Stimulated activated CD4-positive, alpha-beta T cell treated with anti-CD3 and anti-CD28 coated beads, Interleukin-12 subunit alpha, Interleukin-12 subunit beta, amount 100 ng/mL, for 24 hours (primary cell): ENCODE data around the gene MICB.
"Not testable (repeated sequence)": the region's sequence is repeated elsewhere in the genome, so short reads cannot be mapped to it uniquely, and the experiment has no call there.

Experiments used
- DNase-seq, 2 experiments: peaks; one replicate each; pipeline ENCODE4 v3.0.0-alpha.2; 2020; ENCODE audit warnings: low read depth in 2 of 2

Gene MICB

DNA sequence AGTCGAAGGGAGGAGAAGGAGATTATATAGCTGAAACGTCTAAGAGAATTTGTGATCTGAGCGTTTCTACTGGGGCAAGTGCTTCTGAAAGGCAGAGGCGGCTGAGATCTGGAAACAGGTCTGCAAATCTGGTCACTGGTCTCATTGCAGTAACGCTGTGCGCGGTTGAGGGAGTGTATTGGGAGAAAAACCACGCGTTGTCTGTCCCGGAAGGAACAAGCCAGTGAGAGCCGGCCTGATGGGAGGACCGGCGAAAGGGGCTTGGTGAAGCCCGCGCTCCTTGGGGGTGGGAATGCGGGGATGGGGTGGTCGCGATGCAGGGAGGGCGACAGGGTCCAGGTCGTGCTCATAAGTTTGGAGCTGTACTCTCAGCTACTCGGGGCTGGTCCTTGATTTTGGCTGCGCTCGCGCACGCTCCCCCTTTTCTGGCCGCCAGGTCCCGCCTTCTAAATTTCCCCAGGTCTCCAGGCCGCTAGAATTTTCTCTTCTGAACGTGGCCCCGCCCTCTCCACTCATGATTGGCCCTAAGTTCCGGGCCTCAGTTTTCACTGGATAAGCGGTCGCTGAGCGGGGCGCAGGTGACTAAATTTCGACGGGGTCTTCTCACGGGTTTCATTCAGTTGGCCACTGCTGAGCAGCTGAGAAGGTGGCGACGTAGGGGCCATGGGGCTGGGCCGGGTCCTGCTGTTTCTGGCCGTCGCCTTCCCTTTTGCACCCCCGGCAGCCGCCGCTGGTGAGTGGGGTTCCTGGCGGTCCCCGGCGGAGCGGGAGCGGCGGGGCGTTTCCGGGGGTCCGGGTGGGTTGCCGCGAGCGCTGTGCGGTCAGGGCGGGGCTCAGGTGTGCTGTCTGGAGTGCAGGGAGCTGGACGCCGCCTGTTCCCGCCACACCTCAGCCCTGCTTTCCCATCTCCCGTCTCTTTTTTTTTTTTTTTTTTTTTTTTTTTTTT is at the start of gene MICB:
TSS of gene MICB (plus strand) at position 615 of the 946 bp plus-strand sequence. CDS start at position 664, 49 bp downstream.
- peak; percentile 69 to 84 for DNase-seq

DNA sequence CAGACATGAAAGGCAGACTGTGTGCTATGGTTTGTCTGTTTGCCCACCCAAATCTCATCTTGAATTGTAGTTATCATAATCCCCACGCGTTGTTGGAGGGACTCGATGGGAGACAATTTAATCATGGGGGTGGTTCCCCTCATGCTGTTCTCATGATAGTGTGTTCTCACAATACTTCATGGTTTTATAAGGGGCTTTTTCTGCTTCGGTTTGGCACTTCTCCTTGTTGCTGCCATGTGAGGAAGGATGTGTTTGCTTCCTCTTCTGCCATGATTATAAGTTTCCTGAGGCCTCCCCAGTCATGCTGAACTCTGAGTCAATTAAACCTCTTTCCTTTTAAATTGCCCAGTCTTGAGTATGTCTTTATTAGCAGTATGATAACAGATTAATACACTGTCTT is 47.2 kb upstream of the MICB start:
- DNase-seq = no peak

DNA sequence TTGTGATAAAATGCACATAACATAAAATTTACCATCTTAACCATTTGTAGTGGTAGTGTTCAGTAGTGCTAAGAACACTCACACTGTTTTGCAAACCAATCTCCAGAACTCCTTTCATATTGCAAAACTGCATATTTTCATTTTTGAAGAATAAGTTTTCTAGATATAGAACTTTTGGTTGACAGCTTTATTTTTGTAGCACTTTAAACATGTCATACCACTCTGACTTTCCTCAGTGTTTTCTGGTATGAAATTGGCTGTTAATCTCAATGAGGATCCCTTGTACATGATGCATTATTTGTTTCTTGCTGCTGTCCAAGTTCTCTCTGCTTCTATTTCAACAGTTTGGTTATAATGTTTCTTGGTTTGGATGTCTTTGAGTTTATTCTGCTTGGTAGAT is 45.1 kb upstream of the MICB start:
- no peak for DNase-seq

DNA sequence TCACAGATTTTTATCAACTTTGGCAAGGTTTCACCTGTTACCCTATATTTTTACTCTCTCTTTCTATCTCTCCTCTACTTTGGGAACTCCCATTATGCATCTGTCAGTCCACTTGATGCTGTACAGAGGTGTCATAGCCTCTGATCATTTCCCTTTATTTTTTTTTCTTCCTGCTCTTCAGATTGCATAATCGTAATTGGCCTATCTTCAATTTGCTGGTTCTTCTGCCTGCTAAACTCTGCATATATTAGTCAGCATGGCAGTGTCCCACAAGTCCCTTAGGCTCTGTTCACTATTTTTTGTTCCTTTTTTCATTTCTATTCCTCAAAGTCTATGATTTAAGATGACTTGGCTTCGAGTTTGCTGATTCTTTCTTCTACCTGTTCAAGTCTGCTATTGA is 44.7 kb upstream of the MICB start:
- no peak for DNase-seq

DNA sequence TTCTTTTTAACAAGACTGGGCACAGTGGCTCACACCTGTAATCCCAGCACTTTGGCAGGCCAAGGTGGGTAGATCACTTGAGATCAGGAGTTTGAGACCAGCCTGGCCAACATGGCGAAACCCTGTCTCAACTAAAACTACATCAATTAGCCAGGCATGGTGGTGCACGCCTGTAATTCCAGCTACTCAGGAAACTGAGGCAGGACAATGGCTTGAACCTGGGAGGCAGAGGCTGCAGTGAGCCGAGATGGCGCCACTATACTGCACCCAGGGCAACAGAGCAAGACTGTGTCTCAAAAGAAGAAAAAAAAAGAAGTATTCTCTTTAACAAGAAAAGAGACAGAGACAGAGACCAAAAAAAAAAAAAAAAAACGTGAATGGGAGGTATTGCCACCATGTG is 38.1 kb upstream of the MICB start:
- not testable (repeated sequence) for DNase-seq

DNA sequence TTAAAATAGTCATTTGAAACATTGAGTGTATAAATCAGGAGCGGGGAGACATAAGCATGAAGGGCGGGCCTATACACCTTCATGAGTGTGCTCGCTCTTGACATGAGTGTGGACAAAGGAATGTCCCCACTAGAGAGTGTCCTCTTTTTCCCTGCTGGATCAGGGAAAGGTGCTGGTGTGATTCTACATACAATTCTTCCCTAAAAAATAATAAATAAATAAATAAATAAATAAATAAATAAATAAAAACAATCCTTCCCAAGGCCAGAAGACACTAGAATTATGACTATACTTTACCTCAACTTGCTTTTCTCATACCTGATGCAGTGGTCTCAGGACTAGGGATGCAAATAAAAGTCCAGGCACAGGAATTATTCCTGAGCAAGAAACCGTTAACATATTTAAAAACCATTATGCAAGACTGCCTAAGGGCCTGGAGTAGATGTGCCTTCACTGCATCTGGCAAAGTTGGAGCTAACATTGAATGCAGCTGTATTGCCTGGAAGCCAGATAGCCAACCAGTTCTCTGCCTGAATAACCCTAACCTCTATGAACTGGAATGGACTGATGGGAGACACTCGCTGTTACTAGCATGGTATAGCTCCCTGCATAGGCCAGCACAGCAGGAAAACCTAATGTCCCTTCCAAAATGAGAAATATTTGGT is 37.5 kb upstream of the MICB start:
- no peak for DNase-seq

DNA sequence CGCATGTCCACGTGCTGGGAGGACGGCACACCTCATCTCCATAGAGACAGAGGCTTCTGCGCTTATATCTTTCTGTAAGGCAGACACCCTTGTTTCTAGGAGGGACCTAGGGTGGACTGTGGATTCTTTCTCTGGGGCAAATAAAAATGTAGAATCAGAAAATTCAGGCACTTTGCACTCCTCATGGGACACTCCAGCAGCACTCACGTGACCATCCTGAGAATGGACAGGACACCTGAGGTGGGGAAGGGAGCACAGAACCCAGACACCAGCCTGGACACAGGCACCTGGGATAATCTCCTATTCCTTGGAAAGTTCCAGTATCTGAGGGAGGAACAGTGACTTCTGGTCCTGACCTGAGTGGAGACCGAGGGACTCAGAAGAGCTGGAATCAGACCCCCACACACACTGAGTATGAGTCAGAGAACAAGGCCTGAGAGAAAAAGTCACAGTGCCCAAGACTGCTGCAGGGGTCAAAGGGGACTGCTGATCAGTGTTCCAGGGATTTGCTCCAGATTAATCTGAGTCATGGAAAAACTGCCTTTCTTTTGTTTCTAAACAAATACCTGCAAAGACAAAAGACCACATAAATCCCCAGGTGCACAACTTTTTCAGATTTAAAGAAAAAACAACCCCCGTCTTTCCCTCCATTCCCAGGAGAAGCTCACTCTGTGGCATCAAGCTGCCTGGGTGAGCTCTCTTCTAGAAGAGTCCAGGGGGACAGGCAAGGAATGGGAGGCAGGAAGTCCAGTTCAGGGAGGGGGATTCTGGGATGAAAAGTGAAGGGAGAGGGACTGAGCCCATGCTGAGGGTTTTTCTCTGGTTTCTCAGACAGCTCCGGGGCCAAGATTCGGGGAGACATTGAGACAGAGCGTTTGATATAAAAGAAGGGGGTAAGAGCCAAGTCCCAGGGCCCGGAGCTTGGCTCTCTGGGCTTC is 35.6 kb upstream of the MICB start:
- no peak for DNase-seq

DNA sequence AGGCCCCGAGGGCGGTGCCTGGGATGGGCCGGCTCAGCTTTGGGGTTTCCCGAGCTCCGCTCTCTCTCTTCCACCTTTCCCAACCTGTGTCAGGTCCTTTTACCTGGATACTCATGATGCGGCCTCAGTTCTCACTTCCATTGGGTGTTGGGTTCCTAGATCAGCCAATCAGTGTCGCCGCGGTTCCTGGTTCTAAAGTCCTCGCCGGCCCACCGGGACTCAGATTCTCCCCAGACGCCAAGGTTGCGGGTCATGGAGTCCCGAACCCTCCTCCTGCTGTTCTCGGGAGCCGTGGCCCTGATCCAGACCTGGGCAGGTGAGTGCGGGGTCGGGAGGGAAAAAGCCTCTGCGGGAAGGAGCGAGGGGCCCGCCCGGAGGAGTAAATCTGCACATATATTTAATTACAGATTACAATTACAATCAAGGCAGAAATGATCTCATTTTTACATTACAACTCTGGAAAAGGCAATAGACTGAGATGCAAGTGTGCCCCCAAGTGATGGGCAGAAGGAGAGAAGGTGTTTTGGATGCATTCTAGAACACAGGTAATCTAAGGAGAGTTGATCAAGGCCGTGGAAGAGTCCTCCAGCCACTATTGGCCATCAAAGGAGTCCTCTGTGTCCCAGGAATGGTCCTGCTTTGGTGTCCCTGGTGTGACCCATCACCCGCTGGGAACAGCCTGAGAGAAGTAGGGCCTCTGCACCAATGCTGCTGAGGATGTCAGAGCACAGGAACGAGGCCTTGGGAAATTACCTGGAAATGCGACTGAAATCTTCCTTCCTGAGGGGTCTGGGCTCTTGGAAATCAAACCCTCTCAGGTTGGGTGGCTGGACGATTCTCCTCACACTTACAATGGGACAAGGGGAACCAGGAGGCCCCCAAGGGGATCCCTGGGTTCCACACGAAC is 34.7 kb upstream of the MICB start:
- DNase-seq = peak; percentile 82 to 87

DNA sequence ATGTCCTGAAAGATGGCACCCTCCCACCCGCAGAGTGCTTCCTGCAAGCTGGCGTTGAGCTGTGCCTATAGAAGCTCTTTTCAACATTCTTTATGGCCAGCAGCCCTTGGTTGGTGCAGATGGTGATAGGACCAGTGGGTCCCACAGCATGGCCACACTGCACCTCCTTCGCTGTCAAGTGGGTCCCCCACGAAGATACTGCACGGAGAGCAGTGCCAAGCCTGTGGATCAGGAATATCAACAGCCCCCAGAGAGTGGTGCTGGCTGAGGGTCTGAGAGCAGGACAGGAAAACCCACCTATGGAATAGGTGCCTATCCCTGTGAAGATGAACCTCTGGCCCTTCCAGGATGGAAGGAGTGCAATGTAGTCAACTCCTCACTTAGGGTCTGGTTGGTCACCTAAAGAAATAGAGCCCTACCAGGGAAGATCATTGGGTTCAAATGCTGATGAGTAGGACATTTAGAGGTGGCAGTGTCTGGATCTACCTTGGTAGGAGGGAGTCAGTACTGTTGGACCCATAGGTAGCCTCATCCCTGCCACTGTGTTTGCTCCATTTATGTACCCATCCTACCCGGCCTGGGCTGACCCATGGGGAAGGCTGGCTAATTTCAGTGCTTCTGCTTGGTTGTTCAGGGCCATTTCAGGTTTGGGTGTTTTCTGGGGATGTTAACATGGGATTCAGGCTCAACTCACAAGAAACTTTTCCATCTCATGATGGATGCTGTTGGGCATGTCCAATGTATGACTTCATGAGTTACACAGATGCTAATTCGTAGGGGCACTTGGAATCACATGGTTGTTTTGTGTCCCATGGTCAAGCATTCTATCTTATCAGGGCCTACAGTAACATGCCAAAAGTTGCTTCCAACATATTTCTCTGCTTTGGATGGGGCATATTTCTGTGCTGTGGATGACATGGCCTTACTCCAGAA is 33.4 kb upstream of the MICB start:
- DNase-seq = no peak

DNA sequence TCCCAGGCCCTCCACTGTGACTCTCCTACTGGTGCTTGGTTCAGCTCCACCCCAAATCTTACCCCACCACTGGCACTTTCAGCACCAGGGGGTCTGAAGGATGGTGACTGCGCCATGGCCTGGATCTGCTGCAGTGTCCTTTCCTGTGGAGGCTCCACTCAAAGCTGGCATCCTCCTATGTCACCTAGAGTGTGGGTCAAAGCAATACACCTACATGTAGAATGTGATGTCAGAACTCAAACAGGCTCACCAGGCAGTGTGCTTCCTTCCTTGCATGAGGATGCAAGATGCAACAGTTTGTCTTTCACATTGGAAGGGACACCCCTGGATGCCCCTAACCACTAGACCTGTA is 32.8 kb upstream of the MICB start:
- DNase-seq = no peak

DNA sequence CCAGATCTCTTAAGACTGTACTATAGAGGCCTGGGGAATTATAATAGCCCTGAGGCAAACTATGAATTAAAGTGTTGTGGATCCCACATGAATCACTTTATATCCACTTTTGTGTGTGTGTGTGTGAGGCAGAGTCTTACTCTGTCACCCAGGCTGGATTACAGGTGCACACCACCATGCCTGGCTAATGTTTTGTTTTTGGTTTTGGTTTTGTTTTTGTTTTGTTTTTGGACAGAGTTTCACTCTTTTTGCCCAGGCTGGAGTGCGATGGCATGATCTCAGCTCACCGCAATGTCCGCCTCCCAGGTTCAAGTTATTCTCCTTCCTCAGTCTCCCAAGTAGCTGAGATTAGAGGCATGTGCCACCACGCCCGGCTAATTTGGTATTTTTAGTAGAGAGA is 32.2 kb upstream of the MICB start:
- no peak for DNase-seq

DNA sequence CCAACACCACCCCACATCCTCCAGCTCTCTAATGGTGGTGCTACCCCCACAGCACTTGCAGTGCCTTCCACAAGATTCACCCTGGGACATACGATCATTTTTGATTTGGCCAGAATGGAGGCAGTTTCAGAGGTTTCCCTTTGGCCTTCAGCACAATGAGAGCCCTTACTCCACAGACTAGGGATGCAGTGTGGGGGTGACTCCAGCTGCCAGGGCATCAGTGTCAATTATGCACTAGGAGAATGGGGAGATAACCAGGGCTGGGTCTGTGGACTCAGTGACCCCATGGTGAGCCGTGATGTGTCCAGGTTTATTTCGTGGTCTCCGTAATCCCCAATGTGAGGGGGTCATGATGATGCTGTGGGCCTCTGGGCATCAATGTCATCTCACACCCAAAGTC is 31.5 kb upstream of the MICB start:
- DNase-seq = no peak

DNA sequence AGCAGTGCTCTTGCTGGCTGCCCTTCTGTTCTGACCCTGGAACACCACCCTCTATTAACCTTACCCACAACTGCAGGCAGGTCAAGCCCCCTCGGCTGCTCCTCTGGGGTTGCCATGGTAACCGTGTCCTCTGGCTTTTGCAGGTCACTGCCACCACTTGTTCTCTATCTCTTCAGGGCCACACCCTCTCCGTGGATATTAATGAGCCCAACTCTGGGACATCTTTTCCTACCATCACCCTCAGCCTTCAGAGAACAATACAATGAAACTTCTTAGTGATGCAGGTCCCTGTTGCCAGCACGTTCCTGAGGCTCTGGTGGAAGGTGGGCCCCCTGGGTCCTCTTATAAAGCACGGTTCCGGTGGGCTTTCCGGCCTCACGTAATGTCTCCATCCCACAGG is 30.8 kb upstream of the MICB start:
- DNase-seq = no peak

DNA sequence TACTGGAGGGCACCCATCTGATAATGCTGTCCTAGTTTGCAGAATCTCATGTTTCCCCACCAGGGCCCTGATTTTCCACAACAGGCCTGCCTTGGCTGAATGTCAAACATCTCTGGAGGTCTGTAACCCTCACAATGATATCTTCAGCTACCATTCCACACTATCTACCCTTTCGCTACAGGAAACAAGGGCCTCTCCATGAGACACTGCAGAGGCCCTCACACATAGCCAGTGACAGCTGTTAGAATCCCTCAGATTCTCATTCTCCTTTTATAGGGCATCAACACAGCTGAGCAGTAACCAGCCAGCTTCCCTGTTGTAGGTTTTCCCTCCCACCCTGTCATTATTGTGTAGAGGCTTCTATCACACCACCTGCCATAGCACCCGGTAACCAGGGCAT is 29.6 kb upstream of the MICB start:
- DNase-seq = no peak

DNA sequence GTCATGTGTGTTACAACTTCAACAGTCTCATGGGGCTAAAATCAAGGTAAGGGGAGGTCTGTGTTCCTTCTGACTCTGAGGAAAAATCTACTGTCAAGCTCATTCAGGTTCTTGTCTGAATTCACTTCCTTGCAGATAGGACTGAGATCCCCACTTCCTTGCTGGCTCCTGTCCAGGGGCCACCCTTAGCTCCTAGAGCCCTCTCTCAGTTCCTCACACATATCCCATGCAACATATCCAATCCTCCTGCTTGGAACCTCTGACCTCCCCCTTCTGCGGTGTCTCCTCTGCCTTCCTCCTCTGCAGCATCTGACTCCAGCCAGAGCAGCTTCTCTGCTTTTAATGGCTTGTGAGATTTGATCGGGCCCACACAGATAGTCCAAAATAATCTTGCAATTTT is 27.1 kb upstream of the MICB start:
- no peak for DNase-seq

DNA sequence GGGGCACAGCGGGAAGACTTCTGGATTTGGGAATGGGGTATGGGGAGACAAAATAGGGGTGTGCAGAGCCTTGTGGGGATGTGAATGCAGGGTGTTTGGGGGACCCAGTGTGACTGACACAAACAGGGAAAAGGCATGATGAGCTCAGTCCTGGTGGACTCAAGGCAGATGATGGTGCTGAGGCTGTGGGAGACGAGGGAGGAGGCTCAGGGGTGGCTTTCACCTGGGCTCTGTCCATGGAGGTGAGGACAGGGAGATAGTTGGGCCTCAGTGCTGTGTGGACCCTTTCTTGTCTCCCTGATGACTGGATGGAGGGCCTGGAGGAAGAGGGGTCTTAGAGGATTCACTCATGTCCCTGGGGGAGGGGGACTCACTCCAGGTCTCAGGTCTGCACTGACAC is 26.2 kb upstream of the MICB start:
- no peak for DNase-seq

DNA sequence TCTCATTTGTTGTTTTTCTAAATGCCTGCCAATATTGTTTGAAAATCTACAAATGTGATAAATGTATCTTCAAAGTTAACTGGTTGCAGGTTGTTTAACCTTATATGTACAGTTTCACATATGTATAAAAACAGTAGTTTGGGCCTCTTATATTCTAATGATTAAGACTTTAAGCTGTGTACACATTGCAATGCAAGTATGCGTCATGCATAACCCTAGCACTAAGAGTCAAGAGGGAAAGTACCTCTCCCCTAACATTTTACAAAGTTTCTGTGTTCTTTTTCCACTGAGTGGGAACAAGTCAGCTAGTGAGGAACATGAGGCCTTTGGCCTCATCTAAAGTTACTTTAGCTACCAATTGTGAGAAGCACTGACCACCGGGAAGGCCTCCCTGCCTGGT is 25.7 kb upstream of the MICB start:
- no peak for DNase-seq

DNA sequence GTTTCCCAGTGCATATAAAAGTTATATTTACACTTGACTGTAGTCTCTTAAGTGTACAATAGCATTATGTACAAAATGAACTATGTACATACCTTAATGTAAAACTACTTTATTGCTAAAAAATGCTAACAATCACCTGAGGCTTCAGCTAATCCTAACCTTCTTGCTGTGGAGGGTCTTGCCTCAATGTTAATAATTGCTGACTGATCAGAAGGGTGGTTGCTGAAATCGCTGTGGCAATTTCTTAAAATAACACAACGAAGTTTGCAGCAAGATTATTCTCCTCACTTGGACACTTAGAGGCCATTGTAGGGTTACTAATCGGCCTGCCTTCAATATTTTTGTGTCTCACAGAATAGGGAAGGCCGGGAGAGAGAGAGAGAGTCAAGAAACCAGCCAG is 24.7 kb upstream of the MICB start:
- no peak for DNase-seq

DNA sequence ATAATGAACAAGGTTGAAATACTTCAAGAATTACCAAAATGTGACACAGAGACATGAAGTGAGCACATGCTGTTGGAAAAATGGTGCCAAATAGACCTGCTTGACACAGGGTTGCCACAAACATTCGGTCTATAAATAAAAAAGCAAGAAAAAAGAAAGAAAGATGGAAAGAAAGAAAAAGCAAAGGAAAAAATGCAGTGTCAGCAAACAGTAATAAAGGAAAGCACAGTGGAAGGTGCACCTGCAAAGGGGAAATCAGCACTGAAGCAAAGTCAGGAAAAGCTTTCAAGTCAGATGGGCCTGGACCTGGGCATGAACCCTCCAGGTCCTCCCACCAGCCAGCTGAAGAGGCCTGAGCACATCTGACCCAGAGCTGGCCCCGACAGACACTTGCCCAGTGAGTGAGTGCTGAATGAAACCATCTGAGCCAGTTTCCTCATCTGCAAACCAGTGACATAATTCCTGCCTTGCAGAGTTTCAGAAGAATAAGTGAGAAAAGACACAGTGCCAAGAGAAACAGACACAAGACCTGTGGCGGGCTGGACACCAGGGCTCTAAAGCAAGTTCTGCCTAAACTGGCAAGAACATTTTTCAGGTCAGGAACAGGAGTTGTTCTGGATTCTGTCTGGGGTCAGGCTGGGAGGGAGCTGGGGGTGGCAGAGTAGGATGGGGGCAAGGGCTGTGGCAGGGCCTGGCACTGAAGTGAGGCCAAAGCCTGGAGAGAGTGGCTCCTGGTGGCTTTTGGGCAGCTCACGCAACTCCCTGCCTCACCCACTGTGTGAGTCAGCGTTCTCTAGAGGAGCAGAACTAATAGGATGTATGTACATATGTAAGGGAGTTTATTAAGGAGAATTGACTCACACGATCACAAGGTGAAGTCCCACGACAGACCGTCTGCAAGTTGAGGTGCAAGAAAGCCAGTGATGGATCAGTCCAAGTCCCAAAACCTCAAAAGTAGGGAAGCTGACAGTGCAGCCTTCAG is 23.9 kb upstream of the MICB start:
- DNase-seq = no peak
